Tibial artery (tissue), 4 donors: ENCODE measurements around the gene SPTLC1.

Experiments used
- DNase-seq, 2 donors: peaks; one replicate each; pipeline ENCODE4 v3.0.0-alpha.2; 2019
- H3K27ac ChIP-seq, 2 donors: fragments of 200-600 bp; sonication (generic) in 1 of 2; 1 replicate in 1 of 2; 2 replicates in 1 of 2; pipeline ENCODE4 v1.5.1; 2018 to 2019; ENCODE audit warnings: mild to moderate bottlenecking in 1 of 2
- H3K27me3 ChIP-seq, 2 donors: fragments of 200-600 bp; sonication (generic) in 1 of 2; one replicate each; pipeline versions ENCODE4 v1.5.1 to v1.6.0; 2016 to 2019
- H3K36me3 ChIP-seq, 3 donors: fragments of 200-600 bp; sonication (generic) in 2 of 3; one replicate each; pipeline ENCODE4 v1.5.1; 2016 to 2019; ENCODE audit warnings: mild to moderate bottlenecking in 2 of 3
- H3K4me1 ChIP-seq, 4 donors: fragments of 200-600 bp; sonication (generic) in 2 of 4; 1 replicate in 3 of 4; 2 replicates in 1 of 4; pipeline ENCODE4 v1.5.1; 2016 to 2019
- H3K4me3 ChIP-seq, 2 donors: fragments of 200-600 bp; sonication (generic) in 1 of 2; 1 replicate in 1 of 2; 2 replicates in 1 of 2; pipeline ENCODE4 v1.5.1; 2018 to 2019; ENCODE audit warnings: mild to moderate bottlenecking in 2 of 2
- H3K9me3 ChIP-seq, 3 donors: fragments of 200-600 bp; sonication (generic) in 1 of 3; one replicate each; pipeline ENCODE4 v1.5.1; 2016 to 2019
- intact Hi-C: fragments of 100-400 bp; cut with DNase I; formaldehyde crosslinking; loops from one replicate; pipeline ENCODE4 v1.15.0; 2023; ENCODE audit warnings: low total_unique reads
- TF ChIP-seq, protein P1 (sequence below), 2 experiments: fragments of 200-600 bp in 1 of 2; fragments of 450-650 bp in 1 of 2; IDR thresholded peaks; one replicate each; pipeline ENCODE4 v1.5.1; 2017 to 2019; ENCODE audit warnings: antibody characterized with exemption in 2 of 2, mild to moderate bottlenecking in 1 of 2, moderate library complexity in 1 of 2

Gene SPTLC1

GRCh38 chr9:92036411-92036746 is 78.8 kb downstream of the SPTLC1 start:
- no peaks in the 10 kb centered on the region for H3K4me1 ChIP-seq
- DNase-seq = no peak
- no peak overlapping the region for H3K27ac ChIP-seq
- intact Hi-C loops = no loop called here
- no peaks in the 10 kb centered on the region for H3K27me3 ChIP-seq
- H3K4me3 ChIP-seq = no peak overlapping the region
- peaks cover 0 to 1% (median 0%) of the 10 kb centered on the region in 3 donors for H3K9me3 ChIP-seq
- TF ChIP-seq, protein P1, sequence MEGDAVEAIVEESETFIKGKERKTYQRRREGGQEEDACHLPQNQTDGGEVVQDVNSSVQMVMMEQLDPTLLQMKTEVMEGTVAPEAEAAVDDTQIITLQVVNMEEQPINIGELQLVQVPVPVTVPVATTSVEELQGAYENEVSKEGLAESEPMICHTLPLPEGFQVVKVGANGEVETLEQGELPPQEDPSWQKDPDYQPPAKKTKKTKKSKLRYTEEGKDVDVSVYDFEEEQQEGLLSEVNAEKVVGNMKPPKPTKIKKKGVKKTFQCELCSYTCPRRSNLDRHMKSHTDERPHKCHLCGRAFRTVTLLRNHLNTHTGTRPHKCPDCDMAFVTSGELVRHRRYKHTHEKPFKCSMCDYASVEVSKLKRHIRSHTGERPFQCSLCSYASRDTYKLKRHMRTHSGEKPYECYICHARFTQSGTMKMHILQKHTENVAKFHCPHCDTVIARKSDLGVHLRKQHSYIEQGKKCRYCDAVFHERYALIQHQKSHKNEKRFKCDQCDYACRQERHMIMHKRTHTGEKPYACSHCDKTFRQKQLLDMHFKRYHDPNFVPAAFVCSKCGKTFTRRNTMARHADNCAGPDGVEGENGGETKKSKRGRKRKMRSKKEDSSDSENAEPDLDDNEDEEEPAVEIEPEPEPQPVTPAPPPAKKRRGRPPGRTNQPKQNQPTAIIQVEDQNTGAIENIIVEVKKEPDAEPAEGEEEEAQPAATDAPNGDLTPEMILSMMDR (IDR thresholded peaks at IDR 0.05) = no peak
- H3K36me3 ChIP-seq = peaks cover 71 to 74% (median 73%) of the 10 kb centered on the region in 3 donors

DNA sequence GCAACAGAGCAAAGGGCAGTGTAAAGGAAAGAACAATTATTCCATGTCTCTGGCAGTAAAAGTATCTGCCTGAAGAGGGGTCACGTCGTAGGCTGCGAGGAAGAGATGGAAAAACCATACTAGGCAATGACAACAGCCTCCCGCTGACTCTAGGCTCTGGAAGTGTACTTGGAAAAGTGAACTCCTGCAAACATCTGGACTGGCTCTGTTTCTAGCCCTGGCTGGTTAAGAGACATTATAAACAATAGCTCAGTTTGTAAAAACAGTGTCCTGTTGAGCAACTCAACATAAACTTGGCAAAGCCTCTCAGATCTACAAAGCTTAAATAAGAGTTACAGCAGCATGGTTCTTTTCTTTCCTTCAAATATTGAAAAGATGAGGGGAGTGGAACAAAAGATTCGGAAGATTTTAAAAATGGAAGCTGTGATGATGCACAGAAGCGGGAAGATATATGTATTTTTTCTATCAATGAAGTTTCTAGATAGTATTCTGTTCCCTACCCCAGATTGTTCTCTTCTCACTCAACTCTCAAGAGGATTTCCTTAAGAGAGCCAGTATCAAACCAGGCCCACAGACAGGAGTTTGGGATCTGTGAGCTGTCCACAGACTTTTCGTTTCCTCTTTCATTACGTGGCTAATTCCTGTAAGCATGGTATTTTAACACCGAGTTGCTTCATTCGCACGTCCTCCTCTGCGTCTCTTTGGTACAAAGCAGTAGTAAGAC is 79.4 kb downstream of the SPTLC1 start:
- Histone ChIP-seq H3K4me1 (no peaks in the 10 kb centered on the region), H3K9me3 (no peaks in the 10 kb centered on the region), H3K27ac (no peak overlapping the region), H3K4me3 (no peak overlapping the region), H3K36me3 (peaks cover 68 to 74% (median 73%) of the 10 kb centered on the region in 3 donors), H3K27me3 (no peaks in the 10 kb centered on the region)
- TF ChIP-seq, protein P1 (IDR thresholded peaks at IDR 0.05) = no peak
- DNase-seq = no peak
- intact Hi-C loops = no loop called here

- H3K27ac ChIP-seq = no peak overlapping the region
- intact Hi-C loops = no loop called here
Observed at GRCh38 chr9:92035146-92035545, 80.1 kb downstream of the SPTLC1 start.

DNA sequence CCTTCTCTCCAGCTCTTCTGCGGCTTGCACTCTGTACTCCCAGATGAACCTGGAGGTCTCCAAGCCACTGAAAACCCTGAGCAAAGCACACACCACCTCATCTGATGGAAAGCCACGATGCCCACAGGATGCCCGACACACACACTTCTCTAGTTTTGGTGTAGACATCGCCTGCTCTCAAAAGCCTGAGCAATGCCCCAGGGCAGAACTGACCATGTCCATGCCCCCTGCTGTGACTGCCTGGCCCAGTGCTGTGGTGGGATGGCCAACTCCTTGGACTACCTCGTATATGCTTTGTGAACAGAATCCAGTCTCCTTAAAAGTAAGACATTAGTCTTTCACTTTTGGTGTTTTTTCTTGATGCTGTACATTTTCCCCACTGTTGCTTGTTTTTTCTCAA is 81.2 kb downstream of the SPTLC1 start:
- Histone ChIP-seq H3K27me3 (no peaks in the 10 kb centered on the region), H3K27ac (no peak overlapping the region), H3K4me1 (no peaks in the 10 kb centered on the region), H3K4me3 (no peak overlapping the region), H3K36me3 (peaks cover 70 to 83% (median 82%) of the 10 kb centered on the region in 3 donors), H3K9me3 (no peaks in the 10 kb centered on the region)
- no peak for DNase-seq
- TF ChIP-seq, protein P1 (IDR thresholded peaks at IDR 0.05) = no peak
- intact Hi-C loops = no loop called here

More at GRCh38 chr9:92035146-92035545, 80.1 kb downstream of the SPTLC1 start:
- H3K27me3 ChIP-seq = no peaks in the 10 kb centered on the region
- DNase-seq = no peak
- no peaks in the 10 kb centered on the region for H3K9me3 ChIP-seq
- peaks cover 70 to 81% (median 79%) of the 10 kb centered on the region in 3 donors for H3K36me3 ChIP-seq
- TF ChIP-seq, protein P1 (IDR thresholded peaks at IDR 0.05) = no peak
- H3K4me3 ChIP-seq = no peak overlapping the region
- no peaks in the 10 kb centered on the region for H3K4me1 ChIP-seq

DNA sequence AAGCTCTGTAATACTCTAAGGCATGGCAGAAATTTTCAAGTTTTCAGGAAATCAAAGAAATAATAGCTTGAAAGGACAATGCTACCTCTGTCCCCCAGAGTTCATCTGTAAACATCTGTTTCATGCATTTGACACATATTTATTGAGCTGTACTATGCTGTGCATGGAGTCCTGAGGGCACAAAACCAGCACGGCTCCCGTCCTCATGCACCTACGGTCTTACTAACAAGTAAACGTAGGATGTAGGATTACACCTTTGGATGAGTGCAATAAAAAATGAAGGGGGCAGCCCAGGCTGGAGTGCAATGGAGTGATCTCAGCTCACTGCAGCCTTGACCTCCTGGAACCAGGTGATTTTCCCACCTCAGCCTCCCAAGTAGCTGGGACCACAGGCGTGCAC is 81.9 kb downstream of the SPTLC1 start:
- no peak overlapping the region for H3K27ac ChIP-seq
- intact Hi-C loops = no loop called here
- no peak overlapping the region for H3K4me3 ChIP-seq
- no peak for DNase-seq
- H3K27me3 ChIP-seq = no peaks in the 10 kb centered on the region
- H3K4me1 ChIP-seq = no peaks in the 10 kb centered on the region
- TF ChIP-seq, protein P1 (IDR thresholded peaks at IDR 0.05) = no peak
- peaks cover 63 to 83% (median 76%) of the 10 kb centered on the region in 3 donors for H3K36me3 ChIP-seq
- H3K9me3 ChIP-seq = no peaks in the 10 kb centered on the region
